Measurements from ENCODE around the gene RMDN3.

Gene RMDN3

DNA sequence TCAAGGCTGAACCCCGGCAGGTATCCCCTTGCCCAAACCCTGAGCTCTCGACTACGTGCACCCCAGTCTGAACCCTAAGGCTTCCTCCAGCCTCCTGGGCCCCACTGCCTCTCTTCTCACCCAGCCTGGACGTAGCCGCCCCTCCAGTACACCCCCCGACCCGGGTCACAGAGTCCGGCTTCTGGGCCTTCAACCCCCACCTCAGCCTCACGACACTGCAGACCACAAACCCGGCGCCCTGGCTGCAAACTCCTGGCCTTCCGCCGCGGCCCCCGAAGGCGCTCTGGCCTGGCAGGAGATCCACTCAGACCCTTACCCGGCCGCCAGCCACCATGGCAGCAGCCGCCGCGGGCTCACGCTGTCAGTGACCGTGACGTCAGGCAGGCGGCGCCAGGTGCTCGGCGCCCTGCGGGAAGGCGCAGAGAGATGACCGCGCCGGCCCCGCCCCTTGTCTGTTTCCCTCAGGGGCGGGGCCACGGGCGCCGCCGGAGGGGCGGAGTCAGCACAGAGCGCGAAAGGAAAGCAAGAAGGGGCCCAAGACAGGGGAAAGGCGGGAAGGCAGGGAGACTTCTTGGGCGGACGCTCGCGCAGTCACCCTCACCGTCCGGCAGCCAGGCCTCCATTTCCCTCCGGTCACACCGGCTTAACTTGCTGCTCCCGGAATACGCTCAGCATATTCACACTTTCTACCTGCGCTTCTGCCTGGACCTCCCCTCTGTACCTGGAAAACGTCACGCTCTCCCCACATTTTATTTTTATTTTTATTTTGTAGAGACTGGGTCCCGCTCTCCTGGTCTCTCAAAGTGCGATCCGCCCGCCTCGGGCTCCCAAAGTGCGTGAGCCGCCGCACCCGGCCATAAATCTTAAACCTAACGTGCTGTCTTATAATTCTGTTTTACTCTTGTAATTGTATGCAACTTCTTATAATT lies at the start of gene RMDN3:
Gene RMDN3 (minus strand): TSS at position 372 of the 929 bp plus-strand sequence. CDS start 471 bp downstream, outside the sequence.
- ATAC-seq, result peak; percentile 87
- TF ChIP-seq ISL1 (CRISPR knock-in tag; IDR thresholded peaks at IDR 0.05) (no peak), TOX (CRISPR knock-in tag; IDR thresholded peaks at IDR 0.05; ENCODE audit: borderline replicate concordance) (no peak), CSDC2 (CRISPR knock-in tag; IDR thresholded peaks at IDR 0.05) (no peak), ZFP30 (CRISPR knock-in tag; IDR thresholded peaks at IDR 0.05) (no peak), ZNF8 (CRISPR knock-in tag; IDR thresholded peaks at IDR 0.05) (no peak), CSRNP3 (CRISPR knock-in tag; IDR thresholded peaks at IDR 0.05) (no peak), BACH2 (CRISPR knock-in tag; IDR thresholded peaks at IDR 0.05; ENCODE audit: borderline replicate concordance) (no peak), PPARA (CRISPR knock-in tag; IDR thresholded peaks at IDR 0.05; ENCODE audit: borderline replicate concordance) (no peak), ZNF70 (CRISPR knock-in tag; IDR thresholded peaks at IDR 0.05) (no peak), GLIS3 (CRISPR knock-in tag; IDR thresholded peaks at IDR 0.05) (no peak), ZNF565 (CRISPR knock-in tag; conservative IDR thresholded peaks at IDR 0.05; ENCODE audit: low read depth) (no peak), ZFP3 (CRISPR knock-in tag; IDR thresholded peaks at IDR 0.05) (no peak), SNAI2 (CRISPR knock-in tag; IDR thresholded peaks at IDR 0.05) (no peak), RARB (CRISPR knock-in tag; IDR thresholded peaks at IDR 0.05) (no peak)
- TF ChIP-seq, protein P1, sequence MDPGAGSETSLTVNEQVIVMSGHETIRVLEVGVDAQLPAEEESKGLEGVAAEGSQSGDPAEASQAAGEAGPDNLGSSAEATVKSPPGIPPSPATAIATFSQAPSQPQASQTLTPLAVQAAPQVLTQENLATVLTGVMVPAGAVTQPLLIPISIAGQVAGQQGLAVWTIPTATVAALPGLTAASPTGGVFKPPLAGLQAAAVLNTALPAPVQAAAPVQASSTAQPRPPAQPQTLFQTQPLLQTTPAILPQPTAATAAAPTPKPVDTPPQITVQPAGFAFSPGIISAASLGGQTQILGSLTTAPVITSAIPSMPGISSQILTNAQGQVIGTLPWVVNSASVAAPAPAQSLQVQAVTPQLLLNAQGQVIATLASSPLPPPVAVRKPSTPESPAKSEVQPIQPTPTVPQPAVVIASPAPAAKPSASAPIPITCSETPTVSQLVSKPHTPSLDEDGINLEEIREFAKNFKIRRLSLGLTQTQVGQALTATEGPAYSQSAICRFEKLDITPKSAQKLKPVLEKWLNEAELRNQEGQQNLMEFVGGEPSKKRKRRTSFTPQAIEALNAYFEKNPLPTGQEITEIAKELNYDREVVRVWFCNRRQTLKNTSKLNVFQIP (CRISPR knock-in tag; IDR thresholded peaks at IDR 0.05; ENCODE audit: borderline replicate concordance, low read depth), result no peak
- TF ChIP-seq, protein P2, sequence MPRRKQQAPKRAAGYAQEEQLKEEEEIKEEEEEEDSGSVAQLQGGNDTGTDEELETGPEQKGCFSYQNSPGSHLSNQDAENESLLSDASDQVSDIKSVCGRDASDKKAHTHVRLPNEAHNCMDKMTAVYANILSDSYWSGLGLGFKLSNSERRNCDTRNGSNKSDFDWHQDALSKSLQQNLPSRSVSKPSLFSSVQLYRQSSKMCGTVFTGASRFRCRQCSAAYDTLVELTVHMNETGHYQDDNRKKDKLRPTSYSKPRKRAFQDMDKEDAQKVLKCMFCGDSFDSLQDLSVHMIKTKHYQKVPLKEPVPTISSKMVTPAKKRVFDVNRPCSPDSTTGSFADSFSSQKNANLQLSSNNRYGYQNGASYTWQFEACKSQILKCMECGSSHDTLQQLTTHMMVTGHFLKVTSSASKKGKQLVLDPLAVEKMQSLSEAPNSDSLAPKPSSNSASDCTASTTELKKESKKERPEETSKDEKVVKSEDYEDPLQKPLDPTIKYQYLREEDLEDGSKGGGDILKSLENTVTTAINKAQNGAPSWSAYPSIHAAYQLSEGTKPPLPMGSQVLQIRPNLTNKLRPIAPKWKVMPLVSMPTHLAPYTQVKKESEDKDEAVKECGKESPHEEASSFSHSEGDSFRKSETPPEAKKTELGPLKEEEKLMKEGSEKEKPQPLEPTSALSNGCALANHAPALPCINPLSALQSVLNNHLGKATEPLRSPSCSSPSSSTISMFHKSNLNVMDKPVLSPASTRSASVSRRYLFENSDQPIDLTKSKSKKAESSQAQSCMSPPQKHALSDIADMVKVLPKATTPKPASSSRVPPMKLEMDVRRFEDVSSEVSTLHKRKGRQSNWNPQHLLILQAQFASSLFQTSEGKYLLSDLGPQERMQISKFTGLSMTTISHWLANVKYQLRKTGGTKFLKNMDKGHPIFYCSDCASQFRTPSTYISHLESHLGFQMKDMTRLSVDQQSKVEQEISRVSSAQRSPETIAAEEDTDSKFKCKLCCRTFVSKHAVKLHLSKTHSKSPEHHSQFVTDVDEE (CRISPR knock-in tag; IDR thresholded peaks at IDR 0.05), result no peak

- TF ChIP-seq OSR1 (CRISPR knock-in tag; IDR thresholded peaks at IDR 0.05), result no peak
- no peak for TF ChIP-seq ZNF70 (CRISPR knock-in tag; IDR thresholded peaks at IDR 0.05)
- TF ChIP-seq ESRRG (CRISPR knock-in tag; IDR thresholded peaks at IDR 0.05), result no peak
- no peak for TF ChIP-seq TCF4 (CRISPR knock-in tag; IDR thresholded peaks at IDR 0.05; ENCODE audit: borderline replicate concordance)
- no peak for TF ChIP-seq ZNF565 (CRISPR knock-in tag; conservative IDR thresholded peaks at IDR 0.05; ENCODE audit: low read depth)
- TF ChIP-seq, protein P3, sequence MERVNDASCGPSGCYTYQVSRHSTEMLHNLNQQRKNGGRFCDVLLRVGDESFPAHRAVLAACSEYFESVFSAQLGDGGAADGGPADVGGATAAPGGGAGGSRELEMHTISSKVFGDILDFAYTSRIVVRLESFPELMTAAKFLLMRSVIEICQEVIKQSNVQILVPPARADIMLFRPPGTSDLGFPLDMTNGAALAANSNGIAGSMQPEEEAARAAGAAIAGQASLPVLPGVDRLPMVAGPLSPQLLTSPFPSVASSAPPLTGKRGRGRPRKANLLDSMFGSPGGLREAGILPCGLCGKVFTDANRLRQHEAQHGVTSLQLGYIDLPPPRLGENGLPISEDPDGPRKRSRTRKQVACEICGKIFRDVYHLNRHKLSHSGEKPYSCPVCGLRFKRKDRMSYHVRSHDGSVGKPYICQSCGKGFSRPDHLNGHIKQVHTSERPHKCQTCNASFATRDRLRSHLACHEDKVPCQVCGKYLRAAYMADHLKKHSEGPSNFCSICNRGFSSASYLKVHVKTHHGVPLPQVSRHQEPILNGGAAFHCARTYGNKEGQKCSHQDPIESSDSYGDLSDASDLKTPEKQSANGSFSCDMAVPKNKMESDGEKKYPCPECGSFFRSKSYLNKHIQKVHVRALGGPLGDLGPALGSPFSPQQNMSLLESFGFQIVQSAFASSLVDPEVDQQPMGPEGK (CRISPR knock-in tag; IDR thresholded peaks at IDR 0.05; ENCODE audit: borderline replicate concordance), result no peak
- no peak for TF ChIP-seq GLIS3 (CRISPR knock-in tag; IDR thresholded peaks at IDR 0.05)
- no peak for TF ChIP-seq CSDC2 (CRISPR knock-in tag; IDR thresholded peaks at IDR 0.05)
- no peak for TF ChIP-seq ZFP3 (CRISPR knock-in tag; IDR thresholded peaks at IDR 0.05)
- no peak for TF ChIP-seq PPARA (CRISPR knock-in tag; IDR thresholded peaks at IDR 0.05; ENCODE audit: borderline replicate concordance)
- no peak for TF ChIP-seq CREB5 (CRISPR knock-in tag; IDR thresholded peaks at IDR 0.05; ENCODE audit: low read depth)
- no peak for TF ChIP-seq ZFP30 (CRISPR knock-in tag; IDR thresholded peaks at IDR 0.05)
- no peak for ATAC-seq
These were observed 48.6 kb upstream of the RMDN3 start for GRCh38 chr15:40803688-40804087.
